GM18526 (cell line): Measurements from ENCODE around the gene NCR2.

ENCODE experiments used
- POLR2A ChIP-seq: IDR thresholded peaks from 3 replicates; pipeline ENCODE4 v1.6.1; 2011; ENCODE audit not compliant: insufficient read length; ENCODE audit errors: extremely low read depth

Gene NCR2

GRCh38 chr6:41370488-41371111 is 35.2 kb downstream of the NCR2 start:
- no peak for TF ChIP-seq POLR2A

GRCh38 chr6:41371461-41371991 is 36.1 kb downstream of the NCR2 start:
- TF ChIP-seq POLR2A = no peak

GRCh38 chr6:41371992-41372831 is 36.8 kb downstream of the NCR2 start:
- TF ChIP-seq POLR2A = no peak

GRCh38 chr6:41372832-41373626 is 37.6 kb downstream of the NCR2 start:
- TF ChIP-seq POLR2A = no peak

- TF ChIP-seq POLR2A = no peak
Observed at GRCh38 chr6:41373627-41373918, 38.2 kb downstream of the NCR2 start.

- TF ChIP-seq POLR2A = no peak
Observed at GRCh38 chr6:41373919-41374617, 38.7 kb downstream of the NCR2 start.

GRCh38 chr6:41374618-41375590 is 39.5 kb downstream of the NCR2 start:
- no peak for TF ChIP-seq POLR2A

GRCh38 chr6:41375598-41376151 is 40.3 kb downstream of the NCR2 start:
- no peak for TF ChIP-seq POLR2A

- TF ChIP-seq POLR2A = no peak
Observed at GRCh38 chr6:41376176-41376575, 40.8 kb downstream of the NCR2 start.

- TF ChIP-seq POLR2A = no peak
Observed at GRCh38 chr6:41377071-41377470, 41.7 kb downstream of the NCR2 start.

- no peak for TF ChIP-seq POLR2A
Observed at GRCh38 chr6:41379306-41379705, 43.9 kb downstream of the NCR2 start.

GRCh38 chr6:41386594-41386993 is 51.2 kb downstream of the NCR2 start:
- TF ChIP-seq POLR2A = no peak

- no peak for TF ChIP-seq POLR2A
Observed at GRCh38 chr6:41392246-41392645, 56.8 kb downstream of the NCR2 start.

- no peak for TF ChIP-seq POLR2A
Observed at GRCh38 chr6:41396335-41396734, 60.9 kb downstream of the NCR2 start.
